HepG2 (cell line): ENCODE data around the gene GPATCH4. TPM values are rescaled to one million over a fixed set of nuclear protein-coding genes. Genes with fewer than 3 reads are reported as not detected.
A peak's percentile ranks its signal among the peaks of the same experiment; 100 is the strongest.

Source experiments
- GLI4 ChIP-seq: sonication (generic); formaldehyde crosslinking; IDR thresholded peaks from 2 replicates; pipeline ENCODE4 v1.5.1; 2020; ENCODE audit warnings: missing genetic modification reagents, mild to moderate bottlenecking, moderate library complexity, borderline replicate concordance
- HMGXB4 ChIP-seq, 2 experiments: sonication (generic) in 1 of 2; formaldehyde crosslinking in 1 of 2; IDR thresholded peaks; 2 replicates each; pipeline versions ENCODE4 v1.4.0 to v1.6.1; 2018 to 2020; ENCODE audit warnings: missing genetic modification reagents in 2 of 2, borderline replicate concordance in 1 of 2, low read depth in 1 of 2, mild to moderate bottlenecking in 1 of 2, missing biosample characterization in 1 of 2
- HOXA3 ChIP-seq: sonication (generic); formaldehyde crosslinking; IDR thresholded peaks from 2 replicates; pipeline ENCODE4 v1.5.0; 2020; ENCODE audit warnings: missing genetic modification reagents
- MIER3 ChIP-seq: IDR thresholded peaks from 2 replicates; pipeline ENCODE4 v1.6.1; 2016; ENCODE audit warnings: missing compliant biosample characterization, borderline replicate concordance
- NFIC ChIP-seq: IDR thresholded peaks from 2 replicates; pipeline ENCODE4 v1.6.1; 2012; ENCODE audit warnings: mild to moderate bottlenecking, low read length, inconsistent platforms
- RFX3 ChIP-seq: IDR thresholded peaks from 2 replicates; pipeline ENCODE4 v1.6.1; 2016; ENCODE audit warnings: missing biosample characterization, missing genetic modification reagents
- RXRA ChIP-seq: sonication (generic); formaldehyde crosslinking; IDR thresholded peaks from 2 replicates; pipeline ENCODE4 v1.5.1; 2020; ENCODE audit warnings: missing genetic modification reagents
- SMAD1 ChIP-seq: sonication (generic); formaldehyde crosslinking; IDR thresholded peaks from 2 replicates; pipeline ENCODE4 v1.4.0; 2020; ENCODE audit warnings: missing genetic modification reagents, low read depth, mild to moderate bottlenecking, borderline replicate concordance
- TAF15 ChIP-seq: fragments of 200-400 bp; formaldehyde crosslinking; IDR thresholded peaks from one replicate; pipeline ENCODE4 v1.6.1; 2018; ENCODE audit warnings: mild to moderate bottlenecking, low read depth, low read length; ENCODE audit not compliant: poor library complexity, severe bottlenecking
- THAP11 ChIP-seq: IDR thresholded peaks from 2 replicates; pipeline ENCODE4 v1.6.1; 2016; ENCODE audit warnings: missing biosample characterization, missing genetic modification reagents
- TRAFD1 ChIP-seq: sonication (generic); formaldehyde crosslinking; IDR thresholded peaks from 2 replicates; pipeline ENCODE4 v1.5.1; 2020; ENCODE audit warnings: missing genetic modification reagents, mild to moderate bottlenecking, borderline replicate concordance
- ZC3H13 ChIP-seq: sonication (generic); formaldehyde crosslinking; IDR thresholded peaks from 2 replicates; pipeline ENCODE4 v1.8.1; 2023; ENCODE audit warnings: mild to moderate bottlenecking, missing genetic modification reagents, moderate library complexity
- ZNF343 ChIP-seq: sonication (generic); formaldehyde crosslinking; IDR thresholded peaks from 2 replicates; pipeline ENCODE4 v1.4.0; 2020; ENCODE audit warnings: mild to moderate bottlenecking, missing genetic modification reagents
- ZNF468 ChIP-seq: sonication (generic); formaldehyde crosslinking; IDR thresholded peaks from 2 replicates; pipeline ENCODE4 v1.8.0; 2022; ENCODE audit warnings: mild to moderate bottlenecking, moderate library complexity, missing genetic modification reagents
- ZNF567 ChIP-seq: sonication (generic); formaldehyde crosslinking; IDR thresholded peaks from 2 replicates; pipeline ENCODE4 v1.8.1; 2023; ENCODE audit warnings: mild to moderate bottlenecking, missing genetic modification reagents, borderline replicate concordance
- ZNF580 ChIP-seq: IDR thresholded peaks from 2 replicates; pipeline ENCODE4 v1.6.1; 2016; ENCODE audit warnings: low read depth, borderline replicate concordance
- ZNF720 ChIP-seq: sonication (generic); formaldehyde crosslinking; IDR thresholded peaks from 2 replicates; pipeline ENCODE4 v1.4.0; 2020; ENCODE audit warnings: missing genetic modification reagents
- ZNF777 ChIP-seq: sonication (generic); formaldehyde crosslinking; IDR thresholded peaks from 2 replicates; pipeline ENCODE4 v1.4.0; 2020; ENCODE audit warnings: missing genetic modification reagents
- ZSCAN12 ChIP-seq: sonication (generic); formaldehyde crosslinking; IDR thresholded peaks from 2 replicates; pipeline ENCODE4 v1.9.0; 2021; ENCODE audit warnings: mild to moderate bottlenecking, missing genetic modification reagents
- ZSCAN21 ChIP-seq: sonication (generic); formaldehyde crosslinking; IDR thresholded peaks from 2 replicates; pipeline ENCODE4 v1.8.0; 2022; ENCODE audit warnings: mild to moderate bottlenecking, missing genetic modification reagents, moderate library complexity, borderline replicate concordance
- polyA plus RNA-seq, 8 experiments: library from polyadenylated mRNA; depleted of rRNA in 3 of 8; stranded (reverse) in 7 of 8; unstranded in 1 of 8; fragments of >200 nt; fragmentation: Illumina TruSeq in 4 of 8; extraction: Trizol in 4 of 8; gene quantifications; 2 replicates each; pipeline versions ENCODE4 v1.2.1 to v1.2.3, GENCODE V29; 2011 to 2016; ENCODE audit warnings: low read depth in 4 of 8, missing spikeins in 1 of 8, mixed read lengths in 1 of 8; ENCODE audit not compliant: insufficient read depth in 1 of 8
- total RNA-seq, 5 experiments: library from RNA; depleted of rRNA; stranded (reverse); fragments of >200 nt; fragmentation: Illumina TruSeq; extraction: Trizol; gene quantifications; 2 replicates each; pipeline ENCODE4 v1.2.3, GENCODE V29; 2016; ENCODE audit warnings: low read depth in 1 of 5
- TF ChIP-seq, protein P1 (sequence below): sonication (generic); formaldehyde crosslinking; IDR thresholded peaks from 2 replicates; pipeline ENCODE4 v1.5.0; 2020; ENCODE audit warnings: mild to moderate bottlenecking, missing genetic modification reagents
- TF ChIP-seq, protein P2 (sequence below): sonication (generic); formaldehyde crosslinking; IDR thresholded peaks from 2 replicates; pipeline ENCODE4 v1.5.0; 2020; ENCODE audit warnings: missing genetic modification reagents

GPATCH4 gene
- total and polyA plus RNA-seq, 2 of the 13 experiments (the other 11 are each of a cell fraction or from before 2014, with no cell fraction given) = 19.2 to 37.9 TPM

- TF ChIP-seq, protein P1, sequence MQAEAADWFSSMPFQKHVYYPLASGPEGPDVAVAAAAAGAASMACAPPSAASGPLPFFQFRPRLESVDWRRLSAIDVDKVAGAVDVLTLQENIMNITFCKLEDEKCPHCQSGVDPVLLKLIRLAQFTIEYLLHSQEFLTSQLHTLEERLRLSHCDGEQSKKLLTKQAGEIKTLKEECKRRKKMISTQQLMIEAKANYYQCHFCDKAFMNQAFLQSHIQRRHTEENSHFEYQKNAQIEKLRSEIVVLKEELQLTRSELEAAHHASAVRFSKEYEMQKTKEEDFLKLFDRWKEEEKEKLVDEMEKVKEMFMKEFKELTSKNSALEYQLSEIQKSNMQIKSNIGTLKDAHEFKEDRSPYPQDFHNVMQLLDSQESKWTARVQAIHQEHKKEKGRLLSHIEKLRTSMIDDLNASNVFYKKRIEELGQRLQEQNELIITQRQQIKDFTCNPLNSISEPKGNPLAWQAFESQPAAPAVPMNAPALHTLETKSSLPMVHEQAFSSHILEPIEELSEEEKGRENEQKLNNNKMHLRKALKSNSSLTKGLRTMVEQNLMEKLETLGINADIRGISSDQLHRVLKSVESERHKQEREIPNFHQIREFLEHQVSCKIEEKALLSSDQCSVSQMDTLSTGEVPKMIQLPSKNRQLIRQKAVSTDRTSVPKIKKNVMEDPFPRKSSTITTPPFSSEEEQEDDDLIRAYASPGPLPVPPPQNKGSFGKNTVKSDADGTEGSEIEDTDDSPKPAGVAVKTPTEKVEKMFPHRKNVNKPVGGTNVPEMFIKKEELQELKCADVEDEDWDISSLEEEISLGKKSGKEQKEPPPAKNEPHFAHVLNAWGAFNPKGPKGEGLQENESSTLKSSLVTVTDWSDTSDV = no peak
- TF ChIP-seq NFIC (no peak), RXRA (CRISPR knock-in tag) (peak; percentile 52), HMGXB4 (CRISPR knock-in tag; IDR thresholded peaks at IDR 0.05; ENCODE audit: borderline replicate concordance in 1 of 2, low read depth in 1 of 2) (peak; percentile 55; a peak in 2 of 4 replicates), ZSCAN21 (CRISPR knock-in tag) (0 out of 2 replicates have a peak, but pooled peaks have one; percentile 57), GLI4 (no peak), ZNF343 (peak; percentile 61; the same call in 1 of the 2 replicates), ZNF567 (no peak), MIER3 (peak; percentile 58; the same call in 1 of the 2 replicates), ZNF777 (CRISPR knock-in tag) (no peak), THAP11 (peak; percentile 61), ZNF580 (CRISPR knock-in tag) (peak; percentile 45; the same call in 1 of the 2 replicates), ZSCAN12 (CRISPR knock-in tag) (no peak), RFX3 (CRISPR knock-in tag) (no peak), HOXA3 (CRISPR knock-in tag) (peak; percentile 47; the same call in 1 of the 2 replicates), SMAD1 (no peak), TRAFD1 (CRISPR knock-in tag) (no peak), ZNF720 (no peak), TAF15 (peak; percentile 62), ZNF468 (CRISPR knock-in tag) (no peak), ZC3H13 (CRISPR knock-in tag) (0 out of 2 replicates have a peak, but pooled peaks have one; percentile 13)
- TF ChIP-seq, protein P2, sequence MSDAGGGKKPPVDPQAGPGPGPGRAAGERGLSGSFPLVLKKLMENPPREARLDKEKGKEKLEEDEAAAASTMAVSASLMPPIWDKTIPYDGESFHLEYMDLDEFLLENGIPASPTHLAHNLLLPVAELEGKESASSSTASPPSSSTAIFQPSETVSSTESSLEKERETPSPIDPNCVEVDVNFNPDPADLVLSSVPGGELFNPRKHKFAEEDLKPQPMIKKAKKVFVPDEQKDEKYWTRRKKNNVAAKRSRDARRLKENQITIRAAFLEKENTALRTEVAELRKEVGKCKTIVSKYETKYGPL = no peak
These were observed 9.7 kb downstream of the GPATCH4 start, which contains the start of gene NAXE (continued) for GRCh38 chr1:156591432-156592157.
